Measurements from ENCODE around the gene NRXN3. TPM values are rescaled to one million over a fixed set of nuclear protein-coding genes. Genes with fewer than 3 reads are reported as not detected.

NRXN3 gene
- total RNA-seq, 1 donor from 2014 or later, result 5.9 TPM

DNA sequence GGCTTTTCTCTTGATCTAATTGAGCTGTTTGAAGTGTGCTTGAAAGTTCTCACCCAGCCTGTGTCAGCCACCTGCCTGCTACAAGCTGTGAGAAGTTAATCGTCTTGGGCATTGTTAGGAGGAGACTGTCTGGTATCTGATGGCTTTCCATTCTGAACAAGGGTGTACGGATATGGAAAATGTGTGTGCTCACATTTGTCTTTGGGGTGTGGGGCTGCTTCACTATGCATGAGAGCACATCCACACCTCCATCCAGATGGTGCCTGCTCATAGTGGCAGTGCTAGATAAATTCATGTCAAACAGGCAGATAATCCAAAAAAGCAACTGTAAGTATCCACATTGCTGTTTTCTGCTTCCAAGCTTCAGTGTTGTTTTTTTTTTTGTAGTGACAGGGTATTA is 1578.9 kb downstream of the NRXN3 start:
- H4K20me1 ChIP-seq (ENCODE audit: low read depth), result no peaks in the 10 kb centered on the region
- H3K9me3 ChIP-seq (ENCODE audit: low read depth), result no peaks in the 10 kb centered on the region
- H3K36me3 ChIP-seq, result no peaks in the 10 kb centered on the region
- no peak overlapping the region for H3K27ac Mint-ChIP-seq
- peaks cover 3% of the 10 kb centered on the region for H3K4me1 Mint-ChIP-seq
- H3K4me1 ChIP-seq, result peaks cover 7% of the 10 kb centered on the region
- TF ChIP-seq EZH2phosphoT487 (IDR thresholded peaks at IDR 0.05), result no peak
- TF ChIP-seq, protein P1, sequence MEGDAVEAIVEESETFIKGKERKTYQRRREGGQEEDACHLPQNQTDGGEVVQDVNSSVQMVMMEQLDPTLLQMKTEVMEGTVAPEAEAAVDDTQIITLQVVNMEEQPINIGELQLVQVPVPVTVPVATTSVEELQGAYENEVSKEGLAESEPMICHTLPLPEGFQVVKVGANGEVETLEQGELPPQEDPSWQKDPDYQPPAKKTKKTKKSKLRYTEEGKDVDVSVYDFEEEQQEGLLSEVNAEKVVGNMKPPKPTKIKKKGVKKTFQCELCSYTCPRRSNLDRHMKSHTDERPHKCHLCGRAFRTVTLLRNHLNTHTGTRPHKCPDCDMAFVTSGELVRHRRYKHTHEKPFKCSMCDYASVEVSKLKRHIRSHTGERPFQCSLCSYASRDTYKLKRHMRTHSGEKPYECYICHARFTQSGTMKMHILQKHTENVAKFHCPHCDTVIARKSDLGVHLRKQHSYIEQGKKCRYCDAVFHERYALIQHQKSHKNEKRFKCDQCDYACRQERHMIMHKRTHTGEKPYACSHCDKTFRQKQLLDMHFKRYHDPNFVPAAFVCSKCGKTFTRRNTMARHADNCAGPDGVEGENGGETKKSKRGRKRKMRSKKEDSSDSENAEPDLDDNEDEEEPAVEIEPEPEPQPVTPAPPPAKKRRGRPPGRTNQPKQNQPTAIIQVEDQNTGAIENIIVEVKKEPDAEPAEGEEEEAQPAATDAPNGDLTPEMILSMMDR (IDR thresholded peaks at IDR 0.05), result no peak
- TF ChIP-seq EZH2 (IDR thresholded peaks at IDR 0.05), result no peak
- peaks cover 3% of the 10 kb centered on the region for H3K27me3 Mint-ChIP-seq (ENCODE audit: insufficient read depth, low read depth)
- no peaks in the 10 kb centered on the region for H3K79me2 ChIP-seq (ENCODE audit: low read depth)
- H3K36me3 Mint-ChIP-seq, result no peaks in the 10 kb centered on the region
- no peak overlapping the region for H3K4me3 ChIP-seq
- no peak for DNase-seq (ENCODE audit: low spot score)
- H3K27ac ChIP-seq, result no peak overlapping the region
- no peaks in the 10 kb centered on the region for H3K9me3 Mint-ChIP-seq
- no peak overlapping the region for H3K4me3 Mint-ChIP-seq
- H2AFZ ChIP-seq (replicated peaks), result no peak overlapping the region
- no peak overlapping the region for H3K9ac ChIP-seq
- H3K4me2 ChIP-seq, result no peak overlapping the region
- no peaks in the 10 kb centered on the region for H3K27me3 ChIP-seq
- H3F3A ChIP-seq (ENCODE audit: low read depth), result no peaks in the 10 kb centered on the region

DNA sequence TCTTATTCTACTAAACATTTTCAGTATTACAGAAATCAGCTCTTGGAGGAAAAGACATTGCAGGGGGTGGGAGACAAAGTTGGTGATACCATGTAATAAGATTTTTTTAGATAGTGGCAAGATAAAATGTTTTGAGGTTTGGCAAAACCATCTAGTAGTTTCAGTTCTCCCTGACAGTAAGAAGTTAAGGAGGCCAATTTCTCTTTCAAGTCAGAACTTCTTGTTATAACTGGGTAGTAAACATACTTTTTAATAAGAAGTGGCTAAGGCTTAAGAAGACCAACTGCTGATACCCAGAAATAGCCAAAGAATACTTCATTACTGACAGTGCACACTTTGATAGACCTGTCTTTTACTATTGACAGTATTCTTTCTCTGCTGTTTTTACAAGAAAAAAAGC is 1588.8 kb downstream of the NRXN3 start:
- Histone ChIP-seq H3K27me3 (no peaks in the 10 kb centered on the region), H3K27ac (no peak overlapping the region), H2AFZ (replicated peaks) (no peak overlapping the region), H3K9me3 (ENCODE audit: low read depth) (no peaks in the 10 kb centered on the region), H3F3A (ENCODE audit: low read depth) (no peaks in the 10 kb centered on the region), H3K9ac (no peak overlapping the region), H3K4me3 (no peak overlapping the region), H3K4me1 (peaks cover 9% of the 10 kb centered on the region), H3K36me3 (no peaks in the 10 kb centered on the region), H3K79me2 (ENCODE audit: low read depth) (no peaks in the 10 kb centered on the region), H4K20me1 (ENCODE audit: low read depth) (no peaks in the 10 kb centered on the region), H3K4me2 (no peak overlapping the region)
- Mint-ChIP-seq H3K4me3 (no peak overlapping the region), H3K4me1 (no peaks in the 10 kb centered on the region), H3K27me3 (ENCODE audit: insufficient read depth, low read depth) (peaks cover 3% of the 10 kb centered on the region), H3K36me3 (no peaks in the 10 kb centered on the region), H3K9me3 (no peaks in the 10 kb centered on the region), H3K27ac (no peak overlapping the region)
- no peak for DNase-seq (ENCODE audit: low spot score)
- TF ChIP-seq, protein P1 (IDR thresholded peaks at IDR 0.05), result no peak
- TF ChIP-seq EZH2phosphoT487 (IDR thresholded peaks at IDR 0.05), result no peak

DNA sequence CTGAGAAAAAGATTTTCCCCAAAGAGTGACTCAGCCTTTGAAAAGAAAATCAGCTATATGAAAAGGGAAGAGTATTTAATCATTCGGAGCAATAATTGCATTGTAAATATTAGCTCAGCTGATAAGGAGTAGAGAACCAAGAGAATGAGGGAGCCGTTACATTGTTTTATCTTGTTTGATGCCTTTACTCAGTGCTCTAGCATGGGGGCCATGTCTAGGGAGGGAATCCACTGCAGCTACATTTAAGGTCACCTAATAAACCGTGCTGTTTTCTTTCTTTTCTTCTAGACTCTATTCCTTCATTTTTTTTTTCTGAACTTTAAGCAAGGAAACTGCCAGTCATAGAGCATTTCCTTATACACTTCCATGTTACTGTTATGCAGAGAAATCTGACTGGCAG is 1594.2 kb downstream of the NRXN3 start:
- H3K4me1 Mint-ChIP-seq, result no peaks in the 10 kb centered on the region
- TF ChIP-seq, protein P1 (IDR thresholded peaks at IDR 0.05), result no peak
- TF ChIP-seq EZH2phosphoT487 (IDR thresholded peaks at IDR 0.05) (no peak), EZH2 (IDR thresholded peaks at IDR 0.05) (no peak)
- Histone ChIP-seq H2AFZ (replicated peaks) (no peak overlapping the region), H3K9me3 (ENCODE audit: low read depth) (no peaks in the 10 kb centered on the region), H3K36me3 (no peaks in the 10 kb centered on the region), H3K27ac (no peak overlapping the region), H3K4me1 (no peaks in the 10 kb centered on the region), H3K79me2 (ENCODE audit: low read depth) (no peaks in the 10 kb centered on the region), H3K27me3 (no peaks in the 10 kb centered on the region), H3K4me3 (no peak overlapping the region), H3K4me2 (no peak overlapping the region), H3K9ac (no peak overlapping the region), H3F3A (ENCODE audit: low read depth) (no peaks in the 10 kb centered on the region), H4K20me1 (ENCODE audit: low read depth) (no peaks in the 10 kb centered on the region)
- H3K4me3 Mint-ChIP-seq, result no peak overlapping the region
- DNase-seq (ENCODE audit: low spot score), result no peak
- H3K27me3 Mint-ChIP-seq (ENCODE audit: insufficient read depth, low read depth), result peaks cover 3% of the 10 kb centered on the region
- H3K9me3 Mint-ChIP-seq, result peaks cover 8% of the 10 kb centered on the region
- peaks cover 6% of the 10 kb centered on the region for H3K36me3 Mint-ChIP-seq
- H3K27ac Mint-ChIP-seq, result no peak overlapping the region
